ENCODE measurements around the gene IST1. TPM values are rescaled to one million over a fixed set of nuclear protein-coding genes. Genes with fewer than 3 reads are reported as not detected.

Gene IST1
- total RNA-seq, 1 donor from 2014 or later = 309 TPM

- no peaks in the 10 kb centered on the region for H3K4me1 Mint-ChIP-seq
- no peak overlapping the region for H3K27ac Mint-ChIP-seq
- no peaks in the 10 kb centered on the region for H3K27me3 Mint-ChIP-seq (ENCODE audit: low read depth)
- no peak for DNase-seq (ENCODE audit: low spot score in 2 of 2, unreplicated experiment in 2 of 2)
- no peaks in the 10 kb centered on the region for H3K36me3 Mint-ChIP-seq
- H3K4me3 Mint-ChIP-seq = no peak overlapping the region
- no peak for TF ChIP-seq CTCF (IDR thresholded peaks at IDR 0.05; ENCODE audit: unreplicated experiment)
- H3K9me3 Mint-ChIP-seq = no peaks in the 10 kb centered on the region
These were observed 71.6 kb downstream of the IST1 start for GRCh38 chr16:71966932-71967331.

GRCh38 chr16:71969353-71969752 is 74.0 kb downstream of the IST1 start:
- no peak overlapping the region for H3K4me3 Mint-ChIP-seq
- no peak for TF ChIP-seq CTCF (IDR thresholded peaks at IDR 0.05; ENCODE audit: unreplicated experiment)

GRCh38 chr16:71971571-71971970 is 76.2 kb downstream of the IST1 start:
- Mint-ChIP-seq H3K9me3 (no peaks in the 10 kb centered on the region), H3K36me3 (no peaks in the 10 kb centered on the region), H3K27me3 (ENCODE audit: low read depth) (no peaks in the 10 kb centered on the region), H3K4me1 (no peaks in the 10 kb centered on the region), H3K4me3 (no peak overlapping the region), H3K27ac (no peak overlapping the region)
- TF ChIP-seq CTCF (IDR thresholded peaks at IDR 0.05; ENCODE audit: unreplicated experiment) = no peak
- DNase-seq (ENCODE audit: low spot score in 2 of 2, unreplicated experiment in 2 of 2) = no peak

More at GRCh38 chr16:71969353-71969752, 74.0 kb downstream of the IST1 start:
- no peaks in the 10 kb centered on the region for H3K4me1 Mint-ChIP-seq
- H3K36me3 Mint-ChIP-seq = no peaks in the 10 kb centered on the region
- H3K27ac Mint-ChIP-seq = no peak overlapping the region
- H3K27me3 Mint-ChIP-seq (ENCODE audit: low read depth) = no peaks in the 10 kb centered on the region
- no peaks in the 10 kb centered on the region for H3K9me3 Mint-ChIP-seq
- no peak for DNase-seq (ENCODE audit: low spot score in 2 of 2, unreplicated experiment in 2 of 2)

GRCh38 chr16:71972356-71972755 is 77.0 kb downstream of the IST1 start:
- no peaks in the 10 kb centered on the region for H3K27me3 Mint-ChIP-seq (ENCODE audit: low read depth)
- no peaks in the 10 kb centered on the region for H3K9me3 Mint-ChIP-seq
- no peaks in the 10 kb centered on the region for H3K36me3 Mint-ChIP-seq
- no peak for DNase-seq (ENCODE audit: low spot score in 2 of 2, unreplicated experiment in 2 of 2)
- no peak overlapping the region for H3K4me3 Mint-ChIP-seq
- H3K4me1 Mint-ChIP-seq = no peaks in the 10 kb centered on the region
- no peak overlapping the region for H3K27ac Mint-ChIP-seq
- no peak for TF ChIP-seq CTCF (IDR thresholded peaks at IDR 0.05; ENCODE audit: unreplicated experiment)

GRCh38 chr16:71973001-71973400 is 77.7 kb downstream of the IST1 start:
- Mint-ChIP-seq H3K36me3 (no peaks in the 10 kb centered on the region), H3K9me3 (no peaks in the 10 kb centered on the region), H3K27me3 (ENCODE audit: low read depth) (peaks cover 4% of the 10 kb centered on the region), H3K4me3 (no peak overlapping the region), H3K27ac (no peak overlapping the region), H3K4me1 (no peaks in the 10 kb centered on the region)
- no peak for DNase-seq (ENCODE audit: low spot score in 2 of 2, unreplicated experiment in 2 of 2)
- TF ChIP-seq CTCF (IDR thresholded peaks at IDR 0.05; ENCODE audit: unreplicated experiment) = no peak

Data from mesothelial cell of epicardium (in vitro differentiated cells).